ENCODE results near the gene SNRNP70.

The SNRNP70 gene

DNA sequence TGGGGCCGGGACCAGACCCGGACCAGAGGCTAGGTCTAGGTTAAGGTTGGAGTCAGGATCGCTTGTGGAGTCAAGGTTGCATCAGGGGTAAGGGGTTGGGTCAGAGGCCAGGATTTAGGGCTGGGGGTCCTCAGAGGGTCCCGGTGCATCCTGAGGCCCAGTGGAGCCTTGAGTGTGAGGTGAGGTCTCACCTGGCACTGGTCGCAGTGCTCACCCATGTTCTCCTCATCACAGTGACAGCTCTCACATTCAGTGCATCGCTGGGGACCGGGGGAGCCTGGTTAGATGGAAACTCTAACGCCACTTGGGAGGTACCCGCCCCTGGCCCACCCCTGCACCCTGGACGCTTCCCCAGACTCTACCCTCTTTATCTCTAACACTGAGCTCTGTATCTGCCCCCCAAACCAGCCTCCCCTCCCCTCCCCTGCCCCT, 66.9 kb downstream of the SNRNP70 start:
- Histone ChIP-seq H3K27ac (no peak overlapping the region), H3K4me3 (ENCODE audit: low read depth, low read length) (no peak overlapping the region), H3K27me3 (ENCODE audit: insufficient read depth, low read depth, severe bottlenecking) (no peaks in the 10 kb centered on the region), H3K36me3 (no peaks in the 10 kb centered on the region), H3K9me3 (ENCODE audit: severe bottlenecking) (no peaks in the 10 kb centered on the region)
- TF ChIP-seq CTCF (IDR thresholded peaks at IDR 0.05; ENCODE audit: low read depth, low read length) = no peak
- no peak for DNase-seq

DNA sequence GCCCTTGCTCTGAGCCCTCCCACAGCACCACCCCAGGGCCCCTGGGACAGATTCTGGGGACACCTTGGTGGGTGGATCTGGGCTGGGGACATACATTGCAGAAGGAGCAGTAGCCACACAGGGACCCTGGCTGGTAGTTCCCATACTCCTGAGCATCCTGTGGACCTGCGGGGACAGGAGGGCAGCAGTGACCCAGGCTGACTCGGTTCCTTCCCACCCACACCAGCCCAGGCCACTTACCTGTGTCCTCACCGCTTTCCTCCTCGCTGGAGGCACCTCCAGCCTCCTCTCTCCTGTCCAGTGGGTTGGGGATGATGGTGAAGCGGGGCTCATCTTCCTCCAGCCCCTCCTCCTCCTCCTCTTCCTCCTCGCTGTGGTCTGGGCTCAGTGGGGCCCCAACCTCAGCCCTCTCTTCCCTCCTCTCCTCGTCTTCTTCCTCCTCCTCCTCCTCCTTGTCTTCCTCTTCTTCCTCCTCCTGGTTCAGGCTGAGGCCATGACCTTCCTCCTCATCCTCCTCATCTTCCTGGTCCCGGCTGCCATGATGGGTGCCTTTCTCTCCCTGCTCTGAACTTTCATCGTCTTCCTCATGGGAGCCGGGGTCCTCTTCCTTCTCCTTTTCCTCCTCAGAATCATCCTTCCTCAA, 68.0 kb downstream of the SNRNP70 start:
- Histone ChIP-seq H3K27me3 (ENCODE audit: insufficient read depth, low read depth, severe bottlenecking) (no peaks in the 10 kb centered on the region), H3K27ac (no peak overlapping the region), H3K36me3 (no peaks in the 10 kb centered on the region), H3K4me3 (ENCODE audit: low read depth, low read length) (no peak overlapping the region), H3K9me3 (ENCODE audit: severe bottlenecking) (no peaks in the 10 kb centered on the region)
- DNase-seq = no peak
- no peak for TF ChIP-seq CTCF (IDR thresholded peaks at IDR 0.05; ENCODE audit: low read depth, low read length)

DNA sequence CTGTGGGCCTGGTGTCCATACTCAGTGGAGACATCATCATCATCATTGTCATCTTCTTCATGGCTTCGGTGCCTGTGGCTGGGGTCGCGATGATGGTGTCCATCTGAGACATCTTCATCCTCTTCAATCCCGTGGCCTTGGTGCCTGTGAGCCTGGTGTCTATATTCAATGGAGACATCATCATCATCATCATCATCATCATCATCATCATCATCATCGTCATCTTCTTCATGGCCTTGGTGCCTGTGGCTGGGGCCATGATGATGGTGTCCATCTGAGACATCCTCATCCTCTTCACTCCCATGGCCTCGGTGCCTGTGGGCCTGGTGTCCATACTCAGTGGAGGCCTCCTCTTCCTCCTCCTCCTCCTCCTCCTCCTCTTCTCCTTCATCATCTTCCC, 69.0 kb downstream of the SNRNP70 start:
- no peaks in the 10 kb centered on the region for H3K27me3 ChIP-seq (ENCODE audit: insufficient read depth, low read depth, severe bottlenecking)
- H3K4me3 ChIP-seq (ENCODE audit: low read depth, low read length) = no peak overlapping the region
- no peak for DNase-seq
- H3K36me3 ChIP-seq = no peaks in the 10 kb centered on the region; the same call in 1 of the 2 replicates
- H3K27ac ChIP-seq = no peak overlapping the region
- TF ChIP-seq CTCF (IDR thresholded peaks at IDR 0.05; ENCODE audit: low read depth, low read length) = no peak
- no peaks in the 10 kb centered on the region for H3K9me3 ChIP-seq (ENCODE audit: severe bottlenecking)

DNA sequence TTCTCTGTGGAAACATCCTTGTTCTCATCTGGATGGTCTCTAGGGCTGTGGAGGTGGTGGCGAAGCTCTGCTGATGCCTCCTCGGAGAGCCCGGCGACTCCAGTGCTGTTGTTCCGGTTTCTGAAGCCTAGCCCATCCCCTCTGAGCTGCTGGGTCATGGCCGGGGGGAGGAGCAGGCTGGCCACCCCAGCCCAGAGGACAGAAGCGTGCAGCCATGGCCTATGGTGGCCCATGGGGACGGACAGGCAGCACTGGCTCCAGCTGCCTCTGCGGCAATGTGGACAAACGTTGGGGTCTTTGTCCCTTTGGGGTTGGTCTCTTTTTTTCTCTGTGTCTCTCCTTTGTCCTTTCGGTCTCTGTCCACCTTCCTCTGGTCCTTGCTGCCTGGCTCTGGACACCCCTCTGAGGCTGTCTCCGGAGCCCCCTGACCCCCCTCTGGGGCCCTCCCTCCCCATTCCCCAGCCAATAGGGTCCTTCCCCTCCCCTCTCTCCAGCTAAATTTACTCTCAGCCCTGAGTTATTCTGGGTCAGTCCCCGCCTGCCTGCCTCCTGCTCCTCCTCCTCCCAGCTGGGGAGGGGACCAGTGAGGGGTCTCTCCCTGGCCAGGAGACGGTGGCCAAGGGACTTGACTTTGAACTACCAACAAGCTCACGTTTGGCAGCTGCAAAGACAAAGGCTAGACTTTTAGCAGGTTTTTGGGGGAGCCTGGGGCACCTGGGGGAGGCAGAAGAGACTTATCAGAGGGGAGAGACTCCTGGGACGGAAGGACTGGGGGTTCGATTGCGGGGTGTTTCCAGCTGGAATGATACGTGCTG, 70.0 kb downstream of the SNRNP70 start, which contains the start of gene HRC:
HRC (minus strand) TSS at position 392 of the 815 bp plus-strand sequence; CDS start at position 233, 159 bp downstream.
- no peaks in the 10 kb centered on the region for H3K9me3 ChIP-seq (ENCODE audit: severe bottlenecking)
- no peak for DNase-seq
- no peak for TF ChIP-seq CTCF (IDR thresholded peaks at IDR 0.05; ENCODE audit: low read depth, low read length)
- no peak within 1 kb of the TSS for H3K27ac ChIP-seq
- no peaks in the 10 kb centered on the region for H3K27me3 ChIP-seq (ENCODE audit: insufficient read depth, low read depth, severe bottlenecking)
- H3K4me3 ChIP-seq (ENCODE audit: low read depth, low read length) = no peak within 1 kb of the TSS
- H3K36me3 ChIP-seq = no peaks in the 10 kb centered on the region; the same call in 1 of the 2 replicates

- Histone ChIP-seq H3K9me3 (ENCODE audit: severe bottlenecking) (no peaks in the 10 kb centered on the region), H3K4me3 (ENCODE audit: low read depth, low read length) (no peak overlapping the region), H3K36me3 (no peaks in the 10 kb centered on the region; the same call in 1 of the 2 replicates), H3K27ac (no peak overlapping the region), H3K27me3 (ENCODE audit: insufficient read depth, low read depth, severe bottlenecking) (no peaks in the 10 kb centered on the region)
- no peak for TF ChIP-seq CTCF (IDR thresholded peaks at IDR 0.05; ENCODE audit: low read depth, low read length)
- peak; percentile 40 for DNase-seq
Measured at GRCh38 chr19:49155820-49156346, 70.6 kb downstream of the SNRNP70 start.

Data from WERI-Rb-1 (cell line).